HG03460 (cell line): Measurements from ENCODE around the gene RAB1B.
A peak's percentile ranks its signal among the peaks of the same experiment; 100 is the strongest.

Source experiments
- ATAC-seq: cut with Tn5 transposase; IDR thresholded peaks from one replicate; pipeline ENCODE4 v1.9.1; 2021; ENCODE audit not compliant: unreplicated experiment

Gene RAB1B

GRCh38 chr11:66268244-66268951 lies at the start of gene RAB1B:
Gene RAB1B (plus strand): TSS chr11:66268639. CDS start chr11:66268680, 41 bp downstream.
- ATAC-seq, result peak; percentile 79

- no peak for ATAC-seq
Measured at GRCh38 chr11:66218846-66219620, 49.4 kb upstream of the RAB1B start.

- no peak for ATAC-seq
Measured at GRCh38 chr11:66219846-66220565, 48.4 kb upstream of the RAB1B start.

GRCh38 chr11:66220566-66220935 lies 47.9 kb upstream of the RAB1B start:
- no peak for ATAC-seq

- no peak for ATAC-seq
Measured at GRCh38 chr11:66221012-66221411, 47.4 kb upstream of the RAB1B start.

GRCh38 chr11:66221726-66222236 lies 46.7 kb upstream of the RAB1B start:
- ATAC-seq, result no peak

- peak; percentile 74 for ATAC-seq
Measured at GRCh38 chr11:66222358-66223149, 45.9 kb upstream of the RAB1B start.

GRCh38 chr11:66224226-66224855 lies 44.1 kb upstream of the RAB1B start:
- ATAC-seq, result no peak

GRCh38 chr11:66225066-66225465 lies 43.4 kb upstream of the RAB1B start:
- no peak for ATAC-seq

- ATAC-seq, result no peak
Measured at GRCh38 chr11:66226101-66226500, 42.3 kb upstream of the RAB1B start.

GRCh38 chr11:66227700-66228099 lies 40.7 kb upstream of the RAB1B start:
- ATAC-seq, result no peak

- no peak for ATAC-seq
Measured at GRCh38 chr11:66228521-66228920, 39.9 kb upstream of the RAB1B start.

- no peak for ATAC-seq
Measured at GRCh38 chr11:66230156-66230555, 38.3 kb upstream of the RAB1B start.

- ATAC-seq, result no peak
Measured at GRCh38 chr11:66230978-66231377, 37.5 kb upstream of the RAB1B start.

GRCh38 chr11:66231561-66231960 lies 36.9 kb upstream of the RAB1B start:
- no peak for ATAC-seq

- no peak for ATAC-seq
Measured at GRCh38 chr11:66232769-66233168, 35.7 kb upstream of the RAB1B start.

- no peak for ATAC-seq
Measured at GRCh38 chr11:66233301-66233700, 35.1 kb upstream of the RAB1B start.

- no peak for ATAC-seq
Measured at GRCh38 chr11:66235141-66235540, 33.3 kb upstream of the RAB1B start.

- ATAC-seq, result no peak
Measured at GRCh38 chr11:66237867-66238266, 30.6 kb upstream of the RAB1B start.

GRCh38 chr11:66238786-66239413 lies 29.5 kb upstream of the RAB1B start:
- no peak for ATAC-seq
